ENCODE results near the gene FBXL17.

GRCh38 chr5:107941036-107941435, 440.9 kb downstream of the FBXL17 start:
- TF ChIP-seq BHLHE40 (IDR thresholded peaks at IDR 0.05; ENCODE audit: low read depth, low read length) (no peak), CTCF (IDR thresholded peaks at IDR 0.05) (no peak), HMGXB4 (CRISPR knock-in tag; IDR thresholded peaks at IDR 0.05; ENCODE audit: borderline replicate concordance) (no peak), REST (IDR thresholded peaks at IDR 0.05) (no peak)

All from A549 (cell line).